ENCODE measurements around the gene COX4I1.

Gene COX4I1

GRCh38 chr16:85784813-85785212 is 14.7 kb upstream of the COX4I1 start:
- H3K4me2 ChIP-seq (ENCODE audit: low read length), result no peak overlapping the region
- TF ChIP-seq CTCF (IDR thresholded peaks at IDR 0.05), result no peak
- no peaks in the 10 kb centered on the region for H3K9me3 ChIP-seq (ENCODE audit: control insufficient read depth, low read length)
- H3K27me3 ChIP-seq (ENCODE audit: control insufficient read depth, insufficient read depth, low read length), result no peaks in the 10 kb centered on the region
- no peak overlapping the region for H3K27ac ChIP-seq
- peaks cover 23% of the 10 kb centered on the region for H3K79me2 ChIP-seq
- H2AFZ ChIP-seq, result no peak overlapping the region
- H3K9ac ChIP-seq, result no peak overlapping the region
- H3K4me1 ChIP-seq, result peaks cover 7% of the 10 kb centered on the region
- H3K36me3 ChIP-seq (ENCODE audit: control insufficient read depth, insufficient read depth, low read length), result no peaks in the 10 kb centered on the region
- no peak overlapping the region for H3K4me3 ChIP-seq (ENCODE audit: low read depth, low read length)

GRCh38 chr16:85785927-85786326 is 13.6 kb upstream of the COX4I1 start:
- Histone ChIP-seq H3K4me1 (peaks cover 7% of the 10 kb centered on the region), H3K9ac (no peak overlapping the region), H3K27me3 (ENCODE audit: control insufficient read depth, insufficient read depth, low read length) (no peaks in the 10 kb centered on the region), H2AFZ (no peak overlapping the region), H3K27ac (no peak overlapping the region), H3K4me2 (ENCODE audit: low read length) (no peak overlapping the region), H3K79me2 (peaks cover 30% of the 10 kb centered on the region), H3K36me3 (ENCODE audit: control insufficient read depth, insufficient read depth, low read length) (no peaks in the 10 kb centered on the region), H3K9me3 (ENCODE audit: control insufficient read depth, low read length) (no peaks in the 10 kb centered on the region), H3K4me3 (ENCODE audit: low read depth, low read length) (no peak overlapping the region)
- TF ChIP-seq CTCF (IDR thresholded peaks at IDR 0.05), result no peak

GRCh38 chr16:85788819-85789218 is 10.7 kb upstream of the COX4I1 start:
- no peak overlapping the region for H3K4me3 ChIP-seq (ENCODE audit: low read depth, low read length)
- no peak overlapping the region for H3K4me2 ChIP-seq (ENCODE audit: low read length)
- no peaks in the 10 kb centered on the region for H3K9me3 ChIP-seq (ENCODE audit: control insufficient read depth, low read length)
- peaks cover 49% of the 10 kb centered on the region for H3K79me2 ChIP-seq
- H3K36me3 ChIP-seq (ENCODE audit: control insufficient read depth, insufficient read depth, low read length), result no peaks in the 10 kb centered on the region
- TF ChIP-seq CTCF (IDR thresholded peaks at IDR 0.05), result no peak
- no peaks in the 10 kb centered on the region for H3K27me3 ChIP-seq (ENCODE audit: control insufficient read depth, insufficient read depth, low read length)
- H3K27ac ChIP-seq, result no peak overlapping the region
- no peak overlapping the region for H3K9ac ChIP-seq
- no peaks in the 10 kb centered on the region for H3K4me1 ChIP-seq
- H2AFZ ChIP-seq, result no peak overlapping the region

GRCh38 chr16:85789773-85790172 is 9.7 kb upstream of the COX4I1 start:
- Histone ChIP-seq H3K36me3 (ENCODE audit: control insufficient read depth, insufficient read depth, low read length) (no peaks in the 10 kb centered on the region), H3K4me2 (ENCODE audit: low read length) (no peak overlapping the region), H3K4me3 (ENCODE audit: low read depth, low read length) (no peak overlapping the region), H3K27me3 (ENCODE audit: control insufficient read depth, insufficient read depth, low read length) (no peaks in the 10 kb centered on the region), H3K79me2 (peaks cover 50% of the 10 kb centered on the region), H3K9ac (no peak overlapping the region), H3K9me3 (ENCODE audit: control insufficient read depth, low read length) (no peaks in the 10 kb centered on the region), H3K27ac (no peak overlapping the region), H3K4me1 (no peaks in the 10 kb centered on the region), H2AFZ (no peak overlapping the region)
- TF ChIP-seq CTCF (IDR thresholded peaks at IDR 0.05), result no peak

GRCh38 chr16:85793662-85794298 is 5.7 kb upstream of the COX4I1 start:
- H3K9me3 ChIP-seq (ENCODE audit: control insufficient read depth, low read length), result no peaks in the 10 kb centered on the region
- no peak overlapping the region for H3K27ac ChIP-seq
- H3K79me2 ChIP-seq, result peaks cover 65% of the 10 kb centered on the region
- no peak overlapping the region for H2AFZ ChIP-seq
- H3K36me3 ChIP-seq (ENCODE audit: control insufficient read depth, insufficient read depth, low read length), result no peaks in the 10 kb centered on the region
- H3K4me3 ChIP-seq (ENCODE audit: low read depth, low read length), result no peak overlapping the region
- H3K27me3 ChIP-seq (ENCODE audit: control insufficient read depth, insufficient read depth, low read length), result no peaks in the 10 kb centered on the region
- no peak overlapping the region for H3K4me2 ChIP-seq (ENCODE audit: low read length)
- TF ChIP-seq CTCF (IDR thresholded peaks at IDR 0.05), result no peak
- peaks cover 4% of the 10 kb centered on the region for H3K4me1 ChIP-seq
- H3K9ac ChIP-seq, result no peak overlapping the region

Measured in parathyroid adenoma (tissue), 2 donors.